NCI-H1436 treated with DMSO at 0.1 percent for 48 hours (cell line): ENCODE results near the gene ACAP3.

Experiments used
- DNase-seq: peaks from one replicate; lab custom pipeline; 2025; lab: John Stamatoyannopoulos, UW

The ACAP3 gene

DNA sequence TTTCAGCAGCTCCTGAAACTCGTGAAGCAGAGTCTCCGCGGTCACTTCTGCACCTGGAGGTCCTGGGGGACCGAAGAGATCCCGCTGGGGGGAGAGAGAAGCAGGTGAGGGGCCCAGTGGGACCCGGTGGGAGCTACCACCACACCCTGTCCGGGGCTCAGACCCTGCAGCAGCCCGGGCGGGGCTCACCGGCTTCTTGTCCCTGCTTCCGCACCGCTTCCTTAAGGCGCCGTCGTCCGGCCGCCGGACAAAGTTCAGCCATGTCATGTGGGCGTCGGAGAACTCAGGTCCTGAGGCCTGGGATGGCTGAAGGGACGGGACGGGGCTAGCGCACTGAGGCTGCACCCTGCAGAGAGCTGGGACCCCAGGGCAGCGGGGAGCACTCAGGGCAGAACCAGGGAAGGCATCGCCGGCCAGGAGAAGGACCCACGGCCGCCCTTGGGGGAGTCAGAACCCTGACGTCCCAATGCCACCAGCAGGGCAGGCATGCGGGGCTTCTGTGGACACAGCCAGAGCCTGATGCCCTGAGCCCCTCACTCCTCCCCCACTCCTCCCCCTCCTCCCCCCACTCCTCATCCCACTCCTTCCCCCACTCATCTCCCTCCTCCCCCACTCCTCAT, 63.4 kb downstream of the ACAP3 start:
- DNase-seq = no peak

DNA sequence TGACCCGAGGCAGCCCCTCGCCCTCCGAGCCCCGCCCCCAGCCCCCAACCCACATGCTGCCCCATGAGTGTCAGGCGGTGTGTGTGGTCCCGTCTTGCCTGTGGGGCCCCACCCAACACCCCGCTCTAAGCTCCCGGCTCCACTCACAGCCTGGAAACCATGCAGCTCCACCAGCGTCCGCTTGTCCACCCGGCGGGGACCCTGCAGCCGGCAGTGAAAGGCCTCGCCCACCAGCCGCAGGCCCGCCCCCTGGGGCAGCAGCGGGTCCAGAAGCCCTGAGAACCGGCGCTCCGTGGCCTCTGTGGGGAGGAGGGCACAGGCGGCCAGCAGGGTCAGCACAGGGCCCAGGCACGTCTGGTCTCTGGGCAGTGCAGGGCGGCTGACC, 63.9 kb downstream of the ACAP3 start:
- DNase-seq = no peak

DNA sequence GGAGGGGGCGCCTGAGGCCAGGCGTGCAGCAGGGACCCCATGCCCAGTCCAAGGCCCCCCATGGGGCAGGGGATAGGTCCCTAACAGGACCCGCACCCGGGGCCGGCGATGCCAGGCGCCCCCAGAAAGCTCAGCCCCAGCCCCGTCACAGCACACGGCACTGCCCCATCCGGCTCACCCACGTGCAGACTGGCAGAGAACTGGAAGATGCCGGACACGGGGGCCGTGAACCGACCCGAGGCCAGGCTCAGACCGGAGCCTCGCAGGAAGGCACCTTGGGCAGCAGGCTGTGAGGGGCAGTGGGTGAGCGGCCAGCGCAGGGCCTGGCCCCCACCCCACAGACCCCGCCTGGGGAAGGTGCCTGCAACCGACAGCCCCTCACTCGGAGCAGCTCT, 64.5 kb downstream of the ACAP3 start:
- DNase-seq = no peak

DNA sequence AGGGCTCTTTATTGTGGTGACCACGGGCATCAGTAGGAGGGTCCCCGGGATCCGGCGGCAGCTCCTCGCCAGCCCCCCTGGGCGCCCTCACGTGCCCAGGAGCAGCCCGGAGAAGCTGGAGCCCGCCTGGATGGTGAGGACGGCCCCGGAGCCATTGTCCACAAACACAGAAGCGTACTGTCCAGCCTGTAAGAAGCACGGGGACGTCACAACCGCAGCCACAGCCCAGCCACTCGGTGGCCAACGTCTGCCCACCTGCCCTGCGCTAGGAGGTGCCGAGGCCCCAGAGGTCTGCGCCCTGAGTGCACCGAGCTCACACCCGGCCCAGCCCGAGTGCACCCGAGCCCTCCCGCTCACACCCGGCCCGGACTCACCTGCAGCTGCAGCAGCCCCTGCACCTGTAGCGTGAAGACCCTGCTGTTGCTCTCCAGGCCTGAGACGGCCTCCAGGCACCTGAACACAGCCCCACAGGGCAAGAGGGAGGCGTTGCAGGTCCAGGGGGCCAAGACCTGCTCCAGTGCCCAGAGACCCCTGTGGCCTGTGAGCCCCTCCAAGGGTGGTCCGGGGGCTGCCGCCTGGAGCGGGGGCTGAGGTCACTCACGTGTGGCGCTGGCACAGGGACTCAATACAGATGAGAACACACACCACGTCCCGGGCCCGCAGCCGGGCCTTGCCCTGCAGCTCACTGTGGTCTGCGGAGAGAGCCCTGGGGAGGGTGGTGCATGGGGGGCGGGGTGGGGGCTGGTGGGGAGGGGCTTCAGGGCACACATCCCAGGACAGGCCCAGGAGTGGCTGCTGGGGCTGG, 65.1 kb downstream of the ACAP3 start:
- no peak for DNase-seq
